ENCODE results near the gene DMRTC2.

The DMRTC2 gene

GRCh38 chr19:41847351-41848105, 2.7 kb downstream of the DMRTC2 start:
- no peak overlapping the region for H3K27ac ChIP-seq
- TF ChIP-seq CTCF (IDR thresholded peaks at IDR 0.05) (no peak), ZFX (IDR thresholded peaks at IDR 0.05; ENCODE audit: borderline replicate concordance) (no peak)

- TF ChIP-seq CTCF (IDR thresholded peaks at IDR 0.05): no peak
- no peak for TF ChIP-seq ZFX (IDR thresholded peaks at IDR 0.05; ENCODE audit: borderline replicate concordance)
Measured at GRCh38 chr19:41848666-41849065, 3.8 kb downstream of the DMRTC2 start.

GRCh38 chr19:41849067-41849466, 4.2 kb downstream of the DMRTC2 start:
- TF ChIP-seq CTCF (IDR thresholded peaks at IDR 0.05): no peak
- no peak for TF ChIP-seq ZFX (IDR thresholded peaks at IDR 0.05; ENCODE audit: borderline replicate concordance)

More at GRCh38 chr19:41848666-41849065, 3.8 kb downstream of the DMRTC2 start:
- H3K27ac ChIP-seq: no peak overlapping the region

GRCh38 chr19:41850381-41850780, 5.5 kb downstream of the DMRTC2 start:
- no peak overlapping the region for H3K27ac ChIP-seq
- TF ChIP-seq ZFX (IDR thresholded peaks at IDR 0.05; ENCODE audit: borderline replicate concordance): no peak

More at GRCh38 chr19:41849067-41849466, 4.2 kb downstream of the DMRTC2 start:
- H3K27ac ChIP-seq: no peak overlapping the region

- no peak overlapping the region for H3K27ac ChIP-seq
- no peak for TF ChIP-seq ZFX (IDR thresholded peaks at IDR 0.05; ENCODE audit: borderline replicate concordance)
- no peak for TF ChIP-seq CTCF (IDR thresholded peaks at IDR 0.05)
Measured at GRCh38 chr19:41851456-41851855, 6.6 kb downstream of the DMRTC2 start.

GRCh38 chr19:41853344-41853743, 8.5 kb downstream of the DMRTC2 start:
- no peak for TF ChIP-seq CTCF (IDR thresholded peaks at IDR 0.05)
- TF ChIP-seq ZFX (IDR thresholded peaks at IDR 0.05; ENCODE audit: borderline replicate concordance): no peak
- H3K27ac ChIP-seq: no peak overlapping the region

GRCh38 chr19:41853768-41854167, 8.9 kb downstream of the DMRTC2 start:
- H3K27ac ChIP-seq: no peak overlapping the region
- TF ChIP-seq CTCF (IDR thresholded peaks at IDR 0.05) (no peak), ZFX (IDR thresholded peaks at IDR 0.05; ENCODE audit: borderline replicate concordance) (no peak)

Measured in 22Rv1 (cell line).